ENCODE results near the gene IL17C. TPM values are rescaled to one million over a fixed set of nuclear protein-coding genes. Genes with fewer than 3 reads are reported as not detected.

IL17C gene
- total and polyA plus RNA-seq, 4 donors: not detected

- H3K36me3 ChIP-seq (ENCODE audit: control insufficient read depth, insufficient read depth, low read length): no peaks in the 10 kb centered on the region
- peaks cover 53% of the 10 kb centered on the region for H3K27me3 ChIP-seq (ENCODE audit: control insufficient read depth, insufficient read depth, low read length)
- WGBS (ENCODE audit: insufficient coverage): 61% methylated on average over 6 of the region's 10 CpGs
- H3K4me1 ChIP-seq (ENCODE audit: control insufficient read depth, insufficient read depth, low read length): peaks cover 21% of the 10 kb centered on the region
- H3K27ac ChIP-seq (ENCODE audit: low read depth, low read length): no peak overlapping the region
- no peak for DNase-seq (ENCODE audit: low read depth in 4 of 6, low spot score in 6 of 6)
- H3K4me3 ChIP-seq (ENCODE audit: low read depth, low read length): no peak overlapping the region
- no peaks in the 10 kb centered on the region for H3K9me3 ChIP-seq (ENCODE audit: control insufficient read depth, insufficient read depth, low read length)
These were observed 48.8 kb downstream of the IL17C start for GRCh38 chr16:88687254-88687576.

GRCh38 chr16:88687676-88688012 is 49.3 kb downstream of the IL17C start:
- Histone ChIP-seq H3K4me1 (ENCODE audit: control insufficient read depth, insufficient read depth, low read length) (peaks cover 21% of the 10 kb centered on the region), H3K4me3 (ENCODE audit: low read depth, low read length) (no peak overlapping the region), H3K36me3 (ENCODE audit: control insufficient read depth, insufficient read depth, low read length) (no peaks in the 10 kb centered on the region), H3K9me3 (ENCODE audit: control insufficient read depth, insufficient read depth, low read length) (no peaks in the 10 kb centered on the region), H3K27me3 (ENCODE audit: control insufficient read depth, insufficient read depth, low read length) (peaks cover 53% of the 10 kb centered on the region), H3K27ac (ENCODE audit: low read depth, low read length) (no peak overlapping the region)
- no CpG with 5 or more reads among the region's 3 CpGs for WGBS (ENCODE audit: insufficient coverage)
- no peak for DNase-seq (ENCODE audit: low read depth in 4 of 6, low spot score in 6 of 6)

GRCh38 chr16:88688013-88688778 is 49.8 kb downstream of the IL17C start:
- Histone ChIP-seq H3K27me3 (ENCODE audit: control insufficient read depth, insufficient read depth, low read length) (peaks cover 53% of the 10 kb centered on the region), H3K4me1 (ENCODE audit: control insufficient read depth, insufficient read depth, low read length) (peaks cover 21% of the 10 kb centered on the region), H3K27ac (ENCODE audit: low read depth, low read length) (no peak overlapping the region), H3K9me3 (ENCODE audit: control insufficient read depth, insufficient read depth, low read length) (no peaks in the 10 kb centered on the region), H3K36me3 (ENCODE audit: control insufficient read depth, insufficient read depth, low read length) (no peaks in the 10 kb centered on the region), H3K4me3 (ENCODE audit: low read depth, low read length) (no peak overlapping the region)
- DNase-seq (ENCODE audit: low read depth in 4 of 6, low spot score in 6 of 6): no peak
- WGBS (ENCODE audit: insufficient coverage): 41% methylated on average over 25 of the region's 28 CpGs

Other genes starting within 250 kb of the IL17C start
- 1 to 10 TPM in 1 of 2 donors, under 1 TPM in 1; 0.59 to 4.3 TPM for gene ZFPM1, start 185.3 kb upstream of the IL17C start, total RNA-seq
- 1 to 10 TPM; 7.1 to 8.7 TPM for gene ZFPM1, start 185.3 kb upstream of the IL17C start, polyA plus RNA-seq (ENCODE audit: insufficient read length in 2 of 2)
- gene ZC3H18, start 68.2 kb upstream of the IL17C start, total RNA-seq: 10 to 100 TPM in 1 of 2 donors, 1 to 10 TPM in 1; 9.1 to 13.7 TPM
- gene ZC3H18, start 68.2 kb upstream of the IL17C start, polyA plus RNA-seq (ENCODE audit: insufficient read length in 2 of 2): 10 to 100 TPM; 43.4 to 46.4 TPM
- gene CYBA, start 12.5 kb downstream of the IL17C start, total RNA-seq: 100 to 1,000 TPM in 1 of 2 donors, 10 to 100 TPM in 1; 58.5 to 147 TPM
- 10 to 100 TPM; 64.6 to 69.6 TPM for gene CYBA, start 12.5 kb downstream of the IL17C start, polyA plus RNA-seq (ENCODE audit: insufficient read length in 2 of 2)
- 10 to 100 TPM; 39.5 to 64.3 TPM for gene MVD, start 24.5 kb downstream of the IL17C start, total RNA-seq
- 100 to 1,000 TPM; 140 to 157 TPM for gene MVD, start 24.5 kb downstream of the IL17C start, polyA plus RNA-seq (ENCODE audit: insufficient read length in 2 of 2)
- under 1 TPM; 0.30 to 0.33 TPM for gene SNAI3, start 47.9 kb downstream of the IL17C start, total RNA-seq
- 1 to 10 TPM; 2.2 TPM for gene SNAI3, start 47.9 kb downstream of the IL17C start, polyA plus RNA-seq (ENCODE audit: insufficient read length in 2 of 2)
- gene RNF166, start 67.8 kb downstream of the IL17C start, total RNA-seq: 10 to 100 TPM in 1 of 2 donors, 1 to 10 TPM in 1; 7.8 to 19.9 TPM
- 10 to 100 TPM; 27.0 to 27.2 TPM for gene RNF166, start 67.8 kb downstream of the IL17C start, polyA plus RNA-seq (ENCODE audit: insufficient read length in 2 of 2)
- gene CTU2, start 67.9 kb downstream of the IL17C start, total RNA-seq: 10 to 100 TPM in 1 of 2 donors, 1 to 10 TPM in 1; 8.6 to 15.2 TPM
- 10 to 100 TPM; 24.9 to 25.8 TPM for gene CTU2, start 67.9 kb downstream of the IL17C start, polyA plus RNA-seq (ENCODE audit: insufficient read length in 2 of 2)
- 10 to 100 TPM; 34.7 to 54.8 TPM for gene PIEZO1, start 146.6 kb downstream of the IL17C start, total RNA-seq
- 10 to 100 TPM; 27.7 to 45.2 TPM for gene PIEZO1, start 146.6 kb downstream of the IL17C start, polyA plus RNA-seq (ENCODE audit: insufficient read length in 2 of 2)
- 1 to 10 TPM; 3.6 to 4.4 TPM for gene CDT1, start 165.2 kb downstream of the IL17C start, total RNA-seq
- 10 to 100 TPM; 11.3 to 13.9 TPM for gene CDT1, start 165.2 kb downstream of the IL17C start, polyA plus RNA-seq (ENCODE audit: insufficient read length in 2 of 2)
- gene APRT, start 173.4 kb downstream of the IL17C start, total RNA-seq: 100 to 1,000 TPM in 1 of 2 donors, 10 to 100 TPM in 1; 15.8 to 107 TPM
- gene APRT, start 173.4 kb downstream of the IL17C start, polyA plus RNA-seq (ENCODE audit: insufficient read length in 2 of 2): 10 to 100 TPM; 61.4 to 71.3 TPM
- gene GALNS, start 218.4 kb downstream of the IL17C start, total RNA-seq: 10 to 100 TPM; 11.8 to 19.1 TPM
- gene GALNS, start 218.4 kb downstream of the IL17C start, polyA plus RNA-seq (ENCODE audit: insufficient read length in 2 of 2): 10 to 100 TPM; 29.7 to 42.8 TPM
- 10 to 100 TPM; 36.3 to 73.4 TPM for gene TRAPPC2L, start 218.6 kb downstream of the IL17C start, total RNA-seq
- 100 to 1,000 TPM; 107 to 131 TPM for gene TRAPPC2L, start 218.6 kb downstream of the IL17C start, polyA plus RNA-seq (ENCODE audit: insufficient read length in 2 of 2)
- not detected for gene PABPN1L, start 228.1 kb downstream of the IL17C start, total RNA-seq
- gene PABPN1L, start 228.1 kb downstream of the IL17C start, polyA plus RNA-seq (ENCODE audit: insufficient read length in 2 of 2): under 1 TPM; 0.41 to 0.66 TPM

Measured in spinal cord (tissue), 10 donors.